Liver (tissue), 9 donors: ENCODE results near the gene UGGT2. TPM values are rescaled to one million over a fixed set of nuclear protein-coding genes. Genes with fewer than 3 reads are reported as not detected.

Experiments
- DNase-seq: peaks from one replicate; pipeline ENCODE4 v3.0.0-alpha.2; 2017; ENCODE audit warnings: low spot score
- H3K27ac ChIP-seq, 2 donors: one replicate each; pipeline ENCODE4 v1.7.0; 2013; ENCODE audit warnings: inconsistent platforms in 2 of 2, low read length in 2 of 2, control low read depth in 1 of 2, low read depth in 1 of 2, mild to moderate bottlenecking in 1 of 2
- H3K27me3 ChIP-seq, 4 donors: one replicate each; pipeline versions ENCODE4 v1.6.1 to v1.7.0; 2013; ENCODE audit warnings: low read length in 3 of 4, inconsistent platforms in 1 of 4, mild to moderate bottlenecking in 1 of 4, moderate library complexity in 1 of 4; ENCODE audit not compliant: control insufficient read depth in 4 of 4, insufficient read depth in 4 of 4
- H3K36me3 ChIP-seq, 4 donors: one replicate each; pipeline versions ENCODE4 v1.6.1 to v1.7.0; 2013; ENCODE audit warnings: low read length in 3 of 4, mild to moderate bottlenecking in 3 of 4, low read depth in 1 of 4, moderate library complexity in 1 of 4; ENCODE audit not compliant: control insufficient read depth in 4 of 4, insufficient read depth in 3 of 4
- H3K4me1 ChIP-seq, 4 donors: one replicate each; pipeline versions ENCODE4 v1.6.1 to v1.7.0; 2013; ENCODE audit warnings: low read length in 3 of 4, mild to moderate bottlenecking in 3 of 4, moderate library complexity in 1 of 4; ENCODE audit not compliant: control insufficient read depth in 4 of 4, insufficient read depth in 4 of 4
- H3K4me3 ChIP-seq, 3 donors: one replicate each; pipeline versions ENCODE4 v1.6.1 to v1.7.0; 2013; ENCODE audit warnings: low read length in 3 of 3, control low read depth in 1 of 3, low read depth in 1 of 3, mild to moderate bottlenecking in 1 of 3
- H3K9ac ChIP-seq, 2 donors: one replicate each; pipeline ENCODE4 v1.7.0; 2013; ENCODE audit warnings: low read length in 2 of 2, mild to moderate bottlenecking in 2 of 2, moderate library complexity in 2 of 2, control low read depth in 1 of 2, low read depth in 1 of 2
- H3K9me3 ChIP-seq, 4 donors: one replicate each; pipeline versions ENCODE4 v1.6.1 to v1.7.0; 2013; ENCODE audit warnings: low read length in 3 of 4; ENCODE audit not compliant: control insufficient read depth in 4 of 4
- ATF3 ChIP-seq: IDR thresholded peaks from 2 replicates; pipeline ENCODE4 v1.6.1; 2016; ENCODE audit warnings: antibody characterized with exemption
- EGR1 ChIP-seq, 2 donors: IDR thresholded peaks; 2 replicates each; pipeline ENCODE4 v1.6.1; 2016 to 2018; ENCODE audit warnings: antibody characterized with exemption in 2 of 2, low read depth in 2 of 2
- FOXA1 ChIP-seq: IDR thresholded peaks from 2 replicates; pipeline ENCODE4 v1.6.1; 2016; ENCODE audit warnings: antibody characterized with exemption
- FOXA2 ChIP-seq: IDR thresholded peaks from 2 replicates; pipeline ENCODE4 v1.6.1; 2016; ENCODE audit warnings: antibody characterized with exemption
- GABPA ChIP-seq, 2 donors: IDR thresholded peaks in 1 of 2; conservative IDR thresholded peaks in 1 of 2; 2 replicates each; pipeline ENCODE4 v1.6.1; 2016; ENCODE audit warnings: antibody characterized with exemption in 2 of 2, mild to moderate bottlenecking in 1 of 2, moderate library complexity in 1 of 2
- HNF4A ChIP-seq, 2 donors: conservative IDR thresholded peaks; 2 replicates each; pipeline ENCODE4 v1.6.1; 2016; ENCODE audit warnings: antibody characterized with exemption in 2 of 2, mild to moderate bottlenecking in 2 of 2
- HNF4G ChIP-seq: IDR thresholded peaks from 2 replicates; pipeline ENCODE4 v1.6.1; 2016; ENCODE audit warnings: antibody characterized with exemption
- JUND ChIP-seq, 2 donors: IDR thresholded peaks; 2 replicates each; pipeline ENCODE4 v1.6.1; 2016; ENCODE audit warnings: antibody characterized with exemption in 2 of 2
- MAX ChIP-seq: IDR thresholded peaks from 2 replicates; pipeline ENCODE4 v1.6.1; 2016; ENCODE audit warnings: antibody characterized with exemption
- NR2F2 ChIP-seq: IDR thresholded peaks from 2 replicates; pipeline ENCODE4 v1.6.1; 2016; ENCODE audit warnings: antibody characterized with exemption
- RAD21 ChIP-seq, 2 donors: IDR thresholded peaks; 2 replicates each; pipeline ENCODE4 v1.6.1; 2016; ENCODE audit warnings: antibody characterized with exemption in 2 of 2, mild to moderate bottlenecking in 2 of 2
- RXRA ChIP-seq, 2 donors: IDR thresholded peaks; 2 replicates each; pipeline ENCODE4 v1.6.1; 2017 to 2018; ENCODE audit warnings: antibody characterized with exemption in 2 of 2, mild to moderate bottlenecking in 1 of 2
- SP1 ChIP-seq: IDR thresholded peaks from 2 replicates; pipeline ENCODE4 v1.6.1; 2018; ENCODE audit warnings: antibody characterized with exemption, mild to moderate bottlenecking
- YY1 ChIP-seq: IDR thresholded peaks from 2 replicates; pipeline ENCODE4 v1.6.1; 2016; ENCODE audit warnings: antibody characterized with exemption, mild to moderate bottlenecking
- ZBTB33 ChIP-seq: IDR thresholded peaks from 2 replicates; pipeline ENCODE4 v1.6.1; 2016; ENCODE audit warnings: antibody characterized with exemption
- WGBS: extraction: QIAGEN DNeasy Blood & Tissue Kit; methylation state at CpG from one replicate; pipeline ENCODE4 v1.1.7; 2013; 5-methylcytosine and 5-hydroxymethylcytosine counted together
- polyA plus RNA-seq, 2 donors: library from polyadenylated mRNA; stranded (reverse) in 1 of 2; unstranded in 1 of 2; fragments of 200-250 nt in 1 of 2; fragments of >200 nt in 1 of 2; fragmentation: Nextera tagmentation in 1 of 2; extraction: Ambion mirVana in 1 of 2; gene quantifications; one replicate each; pipeline versions ENCODE4 v1.2.1 to v1.2.3, GENCODE V29; 2013 to 2015
- total RNA-seq, 2 donors: library from RNA; depleted of rRNA; stranded (reverse); fragments of >200 nt; gene quantifications; one replicate each; pipeline ENCODE4 v1.2.3, GENCODE V29; 2014
- TF ChIP-seq, protein P1 (sequence below): fragments of 150-350 bp; IDR thresholded peaks from 2 replicates; pipeline ENCODE4 v1.5.1; 2017; ENCODE audit warnings: improper control_type of control experiment, low read depth, low read length; ENCODE audit not compliant: missing input control
- donor health status: healthy.
- donor health status: healthy.
- donor health status: healthy.
- donor health status: healthy.
- donor health status: healthy.

UGGT2 gene
- total and polyA plus RNA-seq, 4 donors = 5.6 to 23.0 (median 13.2) TPM

DNA sequence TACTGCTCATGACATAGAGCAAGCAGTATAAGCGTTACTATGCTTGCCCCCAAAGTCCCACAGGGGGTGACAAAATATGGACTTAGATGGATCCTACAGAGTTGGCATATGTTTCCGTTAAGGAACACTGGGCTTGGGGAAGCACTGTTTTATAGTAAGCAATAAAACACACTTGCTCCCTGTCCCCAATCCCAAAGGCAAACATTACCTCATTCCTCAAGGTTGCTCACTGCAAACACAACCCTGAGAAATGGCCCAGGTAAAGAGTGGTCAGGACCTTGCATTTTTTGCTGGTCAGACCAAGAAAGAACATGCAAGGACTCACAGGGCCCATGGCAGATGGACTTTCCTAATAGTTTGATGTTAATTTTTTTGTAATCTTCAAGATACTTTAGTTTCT is 32.3 kb downstream of the UGGT2 start:
- TF ChIP-seq HNF4A (conservative IDR thresholded peaks at IDR 0.05) (peak; percentile 25 to 30), SP1 (no peak)
- Histone ChIP-seq H3K27me3 (no peaks in the 10 kb centered on the region), H3K4me3 (no peak overlapping the region), H3K36me3 (no peaks in the 10 kb centered on the region), H3K9ac (no peak overlapping the region), H3K4me1 (peaks cover 0 to 5% (median 2%) of the 10 kb centered on the region in 4 donors), H3K27ac (no peak overlapping the region), H3K9me3 (no peaks in the 10 kb centered on the region)
- DNase-seq = no peak
- WGBS = 67% methylated on average over 2 of the region's 2 CpGs

GRCh38 chr13:96020155-96020575 is 33.0 kb downstream of the UGGT2 start:
- DNase-seq = no peak
- Histone ChIP-seq H3K4me1 (peaks cover 0 to 5% (median 2%) of the 10 kb centered on the region in 4 donors), H3K27ac (no peak overlapping the region), H3K4me3 (no peak overlapping the region), H3K36me3 (no peaks in the 10 kb centered on the region), H3K9me3 (no peaks in the 10 kb centered on the region), H3K9ac (no peak overlapping the region), H3K27me3 (no peaks in the 10 kb centered on the region)
- no peak for TF ChIP-seq NR2F2
- TF ChIP-seq MAX = no peak
- no peak for TF ChIP-seq JUND (IDR thresholded peaks at IDR 0.05)
- TF ChIP-seq EGR1 (IDR thresholded peaks at IDR 0.05; ENCODE audit: low read depth in 2 of 2) = no peak
- TF ChIP-seq GABPA (IDR thresholded peaks at IDR 0.05 in 1 of 2, conservative IDR thresholded peaks at IDR 0.05 in 1 of 2) = no peak
- TF ChIP-seq ATF3 = no peak
- TF ChIP-seq HNF4G = no peak
- no peak for TF ChIP-seq RXRA (IDR thresholded peaks at IDR 0.05)
- peak; percentile 89 to 92 for TF ChIP-seq RAD21 (IDR thresholded peaks at IDR 0.05)
- TF ChIP-seq ZBTB33 = no peak
- TF ChIP-seq FOXA1 = no peak
- TF ChIP-seq HNF4A (conservative IDR thresholded peaks at IDR 0.05) = no peak
- TF ChIP-seq, protein P1, sequence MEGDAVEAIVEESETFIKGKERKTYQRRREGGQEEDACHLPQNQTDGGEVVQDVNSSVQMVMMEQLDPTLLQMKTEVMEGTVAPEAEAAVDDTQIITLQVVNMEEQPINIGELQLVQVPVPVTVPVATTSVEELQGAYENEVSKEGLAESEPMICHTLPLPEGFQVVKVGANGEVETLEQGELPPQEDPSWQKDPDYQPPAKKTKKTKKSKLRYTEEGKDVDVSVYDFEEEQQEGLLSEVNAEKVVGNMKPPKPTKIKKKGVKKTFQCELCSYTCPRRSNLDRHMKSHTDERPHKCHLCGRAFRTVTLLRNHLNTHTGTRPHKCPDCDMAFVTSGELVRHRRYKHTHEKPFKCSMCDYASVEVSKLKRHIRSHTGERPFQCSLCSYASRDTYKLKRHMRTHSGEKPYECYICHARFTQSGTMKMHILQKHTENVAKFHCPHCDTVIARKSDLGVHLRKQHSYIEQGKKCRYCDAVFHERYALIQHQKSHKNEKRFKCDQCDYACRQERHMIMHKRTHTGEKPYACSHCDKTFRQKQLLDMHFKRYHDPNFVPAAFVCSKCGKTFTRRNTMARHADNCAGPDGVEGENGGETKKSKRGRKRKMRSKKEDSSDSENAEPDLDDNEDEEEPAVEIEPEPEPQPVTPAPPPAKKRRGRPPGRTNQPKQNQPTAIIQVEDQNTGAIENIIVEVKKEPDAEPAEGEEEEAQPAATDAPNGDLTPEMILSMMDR = peak; percentile 67
- 45% methylated on average over 3 of the region's 3 CpGs for WGBS

DNA sequence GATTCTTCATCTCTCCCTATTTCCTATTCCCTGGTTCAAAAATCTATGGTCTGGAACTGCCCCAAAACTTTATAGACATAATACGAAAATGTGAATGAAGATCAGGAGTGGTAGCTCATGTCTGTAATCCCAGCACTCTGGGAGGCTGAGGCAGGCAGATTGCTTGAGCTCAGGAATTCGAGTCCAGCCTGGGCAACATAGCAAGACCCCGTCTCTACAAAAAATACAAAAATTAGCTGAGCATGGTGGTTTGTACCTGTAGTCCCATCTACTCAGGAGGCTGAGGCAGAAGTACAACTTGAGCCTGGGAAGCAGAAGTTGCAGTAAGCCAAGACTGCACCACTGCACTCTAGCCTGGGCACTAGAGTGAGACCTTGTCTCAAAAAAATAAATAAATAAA is 35.1 kb downstream of the UGGT2 start:
- H3K36me3 ChIP-seq = peaks cover 0 to 1% (median 0%) of the 10 kb centered on the region in 4 donors
- no peaks in the 10 kb centered on the region for H3K9me3 ChIP-seq
- no peak overlapping the region for H3K27ac ChIP-seq
- TF ChIP-seq FOXA2 (no peak), EGR1 (IDR thresholded peaks at IDR 0.05; ENCODE audit: low read depth in 2 of 2) (no peak), HNF4G (no peak), HNF4A (conservative IDR thresholded peaks at IDR 0.05) (no peak), YY1 (no peak), FOXA1 (no peak)
- 93% methylated on average over 3 of the region's 3 CpGs for WGBS
- H3K9ac ChIP-seq = no peak overlapping the region
- peaks cover 0 to 5% (median 2%) of the 10 kb centered on the region in 4 donors for H3K4me1 ChIP-seq
- H3K4me3 ChIP-seq = no peak overlapping the region
- no peak for DNase-seq
- H3K27me3 ChIP-seq = no peaks in the 10 kb centered on the region
